Mammary epithelial cell (primary cell): ENCODE measurements around the gene SH3TC1.

Source experiments
- CTCF ChIP-seq, 2 donors: IDR thresholded peaks in 1 of 2; conservative IDR thresholded peaks in 1 of 2; 2 replicates each; pipeline ENCODE4 v1.5.1; 2011 to 2012; ENCODE audit warnings: inconsistent platforms in 2 of 2, low read length in 2 of 2, mild to moderate bottlenecking in 2 of 2, control low read depth in 1 of 2, low read depth in 1 of 2; ENCODE audit not compliant: insufficient read depth in 1 of 2; ENCODE audit errors: extremely low read depth in 1 of 2
- EZH2 ChIP-seq: IDR thresholded peaks from 2 replicates; pipeline ENCODE4 v1.6.1; 2012; ENCODE audit warnings: low read length, inconsistent platforms, borderline replicate concordance

- no peak for TF ChIP-seq CTCF (conservative IDR thresholded peaks at IDR 0.05 in 1 of 2, IDR thresholded peaks at IDR 0.05 in 1 of 2; ENCODE audit: extremely low read depth in 1 of 2, insufficient read depth in 1 of 2, low read depth in 1 of 2, low read length in 2 of 2)
- no peak for TF ChIP-seq EZH2
Measured at GRCh38 chr4:8160572-8160971, 38.5 kb upstream of the SH3TC1 start.
